GM21576 (cell line): ENCODE data around the gene CEP44.

Source experiments
- ATAC-seq: cut with Tn5 transposase; IDR thresholded peaks from one replicate; pipeline ENCODE4 v1.9.1; 2021; ENCODE audit warnings: mild to moderate bottlenecking, moderate library complexity; ENCODE audit not compliant: unreplicated experiment

Gene CEP44

GRCh38 chr4:174380699-174381439, 97.2 kb downstream of the CEP44 start:
- ATAC-seq: no peak

- ATAC-seq: no peak
Measured at GRCh38 chr4:174381440-174381800, 97.7 kb downstream of the CEP44 start.
